Upper lobe of right lung (tissue), 1 donor: ENCODE results near the gene ITSN1. TPM values are rescaled to one million over a fixed set of nuclear protein-coding genes. Genes with fewer than 3 reads are reported as not detected.
"Not testable (repeated sequence)": the region's sequence is repeated elsewhere in the genome, so short reads cannot be mapped to it uniquely, and the experiment has no call there.

ENCODE experiments used
- ATAC-seq: fragments of 200-7000 bp; cut with Tn5 transposase; one replicate; pipeline ENCODE4 v1.9.1; 2020; ENCODE audit warnings: mild to moderate bottlenecking, moderate library complexity
- DNase-seq: peaks from one replicate; pipeline ENCODE4 v3.0.0-alpha.2; 2020
- H3K27ac ChIP-seq: fragments of 200-600 bp; one replicate; pipeline ENCODE4 v1.8.0; 2022
- H3K27me3 ChIP-seq: fragments of 200-600 bp; one replicate; pipeline ENCODE4 v1.8.0; 2022; ENCODE audit warnings: mild to moderate bottlenecking
- H3K36me3 ChIP-seq: fragments of 200-600 bp; one replicate; pipeline ENCODE4 v1.8.0; 2022
- H3K4me1 ChIP-seq: fragments of 200-600 bp; one replicate; pipeline ENCODE4 v1.8.0; 2022
- H3K4me3 ChIP-seq: fragments of 200-600 bp; one replicate; pipeline ENCODE4 v1.8.0; 2022; ENCODE audit warnings: mild to moderate bottlenecking
- H3K9me3 ChIP-seq: fragments of 200-600 bp; one replicate; pipeline ENCODE4 v1.8.0; 2022
- CTCF ChIP-seq: fragments of 200-600 bp; IDR thresholded peaks from one replicate; pipeline ENCODE4 v1.8.0; 2022; ENCODE audit warnings: antibody characterized with exemption
- intact Hi-C: fragments of 100-400 bp; cut with DNase I; formaldehyde crosslinking; loops from one replicate; pipeline ENCODE4 v1.11.0; 2022
- total RNA-seq: library from RNA; stranded (reverse); fragmentation: NEBNext Ultra II Directional; extraction: Animal tissue kit (Norgen Biotek cat#: 25700); gene quantifications from one replicate; pipeline ENCODE4 v1.2.1, GENCODE V29; 2021
- donor health status: DM: no; HTN: yes; CAD: no; lungs with severe emphysema.

The ITSN1 gene
- total RNA-seq, 1 donor from 2014 or later: 32.0 TPM

GRCh38 chr21:33864150-33864549 is 221.8 kb downstream of the ITSN1 start:
- no peak for ATAC-seq
- H3K4me1 ChIP-seq: no peaks in the 10 kb centered on the region
- H3K27ac ChIP-seq: no peak overlapping the region
- H3K36me3 ChIP-seq: no peaks in the 10 kb centered on the region
- intact Hi-C loops: no loop called here
- no peak overlapping the region for H3K4me3 ChIP-seq
- no peak for TF ChIP-seq CTCF
- no peak for DNase-seq
- no peaks in the 10 kb centered on the region for H3K27me3 ChIP-seq
- no peaks in the 10 kb centered on the region for H3K9me3 ChIP-seq

- H3K4me3 ChIP-seq: no peak overlapping the region
- no peak for DNase-seq
Observed at GRCh38 chr21:33865176-33865575, 222.9 kb downstream of the ITSN1 start.

GRCh38 chr21:33865996-33866575 is 223.8 kb downstream of the ITSN1 start:
- Histone ChIP-seq H3K9me3 (no peaks in the 10 kb centered on the region), H3K4me3 (no peak overlapping the region), H3K4me1 (no peaks in the 10 kb centered on the region), H3K36me3 (no peaks in the 10 kb centered on the region), H3K27me3 (no peaks in the 10 kb centered on the region), H3K27ac (no peak overlapping the region)
- TF ChIP-seq CTCF: no peak
- DNase-seq (no peak), ATAC-seq (no peak)
- intact Hi-C loops: no loop called here

More at GRCh38 chr21:33865176-33865575, 222.9 kb downstream of the ITSN1 start:
- ATAC-seq: no peak
- no peaks in the 10 kb centered on the region for H3K36me3 ChIP-seq
- H3K9me3 ChIP-seq: no peaks in the 10 kb centered on the region
- H3K4me1 ChIP-seq: no peaks in the 10 kb centered on the region
- TF ChIP-seq CTCF: no peak
- H3K27ac ChIP-seq: no peak overlapping the region
- intact Hi-C loops: no loop called here
- H3K27me3 ChIP-seq: no peaks in the 10 kb centered on the region

GRCh38 chr21:33866826-33867225 is 224.5 kb downstream of the ITSN1 start:
- no peak overlapping the region for H3K27ac ChIP-seq
- H3K36me3 ChIP-seq: no peaks in the 10 kb centered on the region
- intact Hi-C loops: no loop called here
- no peaks in the 10 kb centered on the region for H3K27me3 ChIP-seq
- no peaks in the 10 kb centered on the region for H3K9me3 ChIP-seq
- no peaks in the 10 kb centered on the region for H3K4me1 ChIP-seq
- DNase-seq (no peak), ATAC-seq (no peak)
- no peak overlapping the region for H3K4me3 ChIP-seq
- TF ChIP-seq CTCF: no peak

GRCh38 chr21:33867868-33868267 is 225.6 kb downstream of the ITSN1 start:
- H3K4me1 ChIP-seq, ATAC-seq, DNase-seq, intact Hi-C loops, H3K27ac ChIP-seq, H3K4me3 ChIP-seq, H3K27me3 ChIP-seq, H3K9me3 ChIP-seq, H3K36me3 ChIP-seq: not testable (repeated sequence)

GRCh38 chr21:33869873-33870272 is 227.6 kb downstream of the ITSN1 start:
- intact Hi-C loops: no loop called here
- H3K4me1 ChIP-seq: no peaks in the 10 kb centered on the region
- no peak overlapping the region for H3K4me3 ChIP-seq
- H3K9me3 ChIP-seq: no peaks in the 10 kb centered on the region
- DNase-seq (no peak), ATAC-seq (no peak)
- TF ChIP-seq CTCF: no peak
- no peaks in the 10 kb centered on the region for H3K27me3 ChIP-seq
- H3K36me3 ChIP-seq: no peaks in the 10 kb centered on the region
- H3K27ac ChIP-seq: no peak overlapping the region
